ENCODE data around the gene AUNIP.

DNA sequence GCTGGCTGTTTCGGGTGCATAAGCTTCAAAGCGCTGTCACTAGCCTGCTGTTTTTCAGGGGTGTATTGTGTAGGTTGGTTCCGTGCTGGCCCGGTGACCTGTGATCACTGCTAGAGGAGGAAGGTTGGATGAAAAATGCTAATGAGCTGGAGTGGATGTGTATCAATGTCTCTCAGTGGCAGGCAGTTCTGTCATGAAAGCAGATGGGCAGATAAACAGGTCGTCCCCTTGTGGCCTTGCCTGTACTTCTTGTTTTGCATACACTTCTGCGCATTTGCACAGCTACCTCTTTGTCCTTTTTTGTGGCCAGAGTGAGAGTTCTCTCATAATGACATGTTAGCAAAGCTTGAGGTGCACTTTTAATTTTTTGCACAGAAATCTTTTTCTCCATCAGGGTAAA is 56.3 kb downstream of the AUNIP start:
- TF ChIP-seq CTCF (IDR thresholded peaks at IDR 0.05), result no peak
- TF ChIP-seq POLR2A (IDR thresholded peaks at IDR 0.05), result no peak

Data from heart left ventricle (tissue), 13 donors.